GM21737 (cell line): ENCODE data around the gene GNAI2.
"Not testable (repeated sequence)": the region's sequence is repeated elsewhere in the genome, so short reads cannot be mapped to it uniquely, and the experiment has no call there.

Experiments
- ATAC-seq: cut with Tn5 transposase; IDR thresholded peaks from one replicate; pipeline ENCODE4 v1.9.1; 2021; ENCODE audit warnings: mild to moderate bottlenecking, moderate library complexity; ENCODE audit not compliant: unreplicated experiment

GNAI2 gene

DNA sequence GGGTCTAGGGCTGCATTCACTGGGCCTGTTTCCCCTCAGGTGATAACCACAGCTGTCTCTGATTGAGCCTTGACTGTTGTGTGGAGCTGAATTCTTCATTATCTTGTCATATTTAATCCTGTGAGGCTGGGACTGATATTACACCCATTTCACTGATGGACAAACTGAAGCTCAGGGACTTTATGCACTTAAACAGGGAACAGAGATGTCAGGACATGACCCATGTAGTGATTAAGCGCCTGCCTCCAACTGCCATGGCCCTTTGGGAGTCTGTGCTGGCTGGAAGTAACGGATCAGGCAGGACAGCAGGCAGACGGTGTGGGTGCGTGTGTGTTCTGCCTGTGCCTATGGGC, 7.5 kb downstream of the GNAI2 start:
- no peak for ATAC-seq

DNA sequence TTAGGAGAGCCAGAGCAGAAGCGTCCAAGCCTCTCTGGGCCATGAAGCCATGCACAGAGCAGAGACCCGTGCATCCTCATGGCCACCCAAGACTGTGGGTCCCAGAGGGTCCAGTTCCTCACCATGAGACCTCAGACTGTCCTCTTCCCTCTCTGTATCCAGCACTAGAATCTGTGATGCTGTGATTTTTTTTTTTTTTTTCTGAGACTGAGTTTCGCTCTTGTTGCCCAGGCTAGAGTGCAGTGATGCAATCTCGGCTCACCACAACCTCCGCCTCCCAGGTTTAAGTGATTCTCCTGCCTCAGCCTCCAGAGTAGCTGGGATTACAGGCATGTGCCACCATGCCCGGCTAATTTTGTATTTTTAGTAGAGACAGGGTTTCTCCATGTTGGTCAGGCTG, 8.8 kb downstream of the GNAI2 start:
- ATAC-seq = not testable (repeated sequence)

DNA sequence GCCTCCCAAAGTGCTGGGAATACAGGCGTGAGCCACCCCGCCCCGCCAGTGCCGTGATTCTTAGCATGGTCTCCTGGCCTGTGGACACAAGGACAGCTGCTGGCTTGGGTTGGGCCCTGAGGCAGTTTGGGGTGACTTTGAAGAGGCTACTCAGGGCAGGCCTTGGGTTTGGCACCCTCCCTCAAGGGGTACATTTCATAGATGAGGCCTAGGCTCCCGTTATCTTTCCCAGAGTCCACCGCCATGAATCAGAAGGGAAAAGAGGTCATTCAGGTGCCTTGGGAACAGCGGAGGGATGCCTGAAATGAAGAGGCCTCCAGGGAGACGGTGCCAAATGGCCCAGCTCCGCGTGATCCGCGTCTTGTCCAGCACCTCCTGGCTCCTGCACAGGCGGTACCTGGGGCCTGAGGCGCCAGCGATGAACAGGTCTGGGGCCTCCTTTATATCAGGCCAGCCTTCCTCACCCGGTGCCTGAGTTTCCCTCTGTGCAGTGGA, 9.3 kb downstream of the GNAI2 start:
- no peak for ATAC-seq

DNA sequence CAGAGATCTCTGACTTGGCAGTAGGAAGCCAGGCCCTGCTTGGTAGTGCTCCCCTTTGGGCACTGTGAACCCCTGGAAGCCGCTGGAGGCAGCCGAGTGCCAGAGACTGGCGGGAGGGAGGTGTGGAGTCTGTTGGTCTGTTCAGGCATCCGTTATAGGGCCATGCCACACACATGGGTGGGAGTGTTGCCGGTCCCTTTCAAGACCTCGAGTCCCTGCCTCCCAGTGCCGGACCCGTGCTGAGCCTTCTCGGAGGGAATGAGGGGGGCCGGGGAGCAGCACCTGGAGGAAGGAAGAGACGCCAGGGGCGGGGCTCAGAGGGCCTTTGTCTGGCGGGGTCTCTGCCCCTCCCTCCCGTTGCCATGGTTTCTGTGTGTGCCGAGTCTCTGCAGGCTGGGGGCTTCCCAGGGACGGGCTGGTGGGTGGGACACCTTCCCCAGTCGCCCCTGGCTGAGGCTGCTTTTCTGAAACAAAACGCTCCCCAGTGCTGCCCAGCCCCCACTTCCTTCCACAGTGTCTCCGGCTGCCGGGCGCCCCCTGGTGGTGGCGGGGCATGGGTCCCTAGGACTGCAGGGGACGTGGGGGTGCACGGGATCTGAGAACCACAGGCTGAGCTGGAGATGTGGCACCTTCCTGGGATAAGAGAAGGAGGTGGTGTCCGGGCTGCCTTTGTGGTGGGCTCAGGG, 10.0 kb downstream of the GNAI2 start:
- no peak for ATAC-seq

DNA sequence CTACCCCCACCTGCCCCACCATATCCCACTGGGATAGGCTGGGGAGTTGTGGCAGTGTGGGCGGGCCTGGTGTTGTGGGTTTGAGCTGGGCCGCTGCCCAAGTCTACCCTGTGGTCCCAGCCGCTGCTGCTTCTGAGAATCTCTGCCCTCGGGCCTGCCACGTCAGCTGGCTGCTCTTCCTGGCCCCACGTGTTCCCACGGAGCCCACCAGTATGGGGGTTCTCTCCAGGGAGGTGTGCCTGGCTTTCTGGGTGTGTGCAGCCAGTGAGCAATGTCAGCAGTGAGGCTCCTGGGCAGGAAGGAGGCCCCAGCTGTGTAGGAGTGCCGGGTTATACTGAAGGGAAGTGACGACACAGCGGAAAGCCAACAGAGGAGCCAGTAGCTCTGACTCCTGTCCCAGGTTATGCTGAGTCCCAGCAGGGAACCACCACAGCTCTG, 10.5 kb downstream of the GNAI2 start:
- no peak for ATAC-seq

- no peak for ATAC-seq
These were observed 12.4 kb downstream of the GNAI2 start for GRCh38 chr3:50248387-50248786.

GRCh38 chr3:50249457-50249856, 13.5 kb downstream of the GNAI2 start:
- no peak for ATAC-seq

GRCh38 chr3:50250514-50250913, 14.5 kb downstream of the GNAI2 start:
- ATAC-seq = no peak

DNA sequence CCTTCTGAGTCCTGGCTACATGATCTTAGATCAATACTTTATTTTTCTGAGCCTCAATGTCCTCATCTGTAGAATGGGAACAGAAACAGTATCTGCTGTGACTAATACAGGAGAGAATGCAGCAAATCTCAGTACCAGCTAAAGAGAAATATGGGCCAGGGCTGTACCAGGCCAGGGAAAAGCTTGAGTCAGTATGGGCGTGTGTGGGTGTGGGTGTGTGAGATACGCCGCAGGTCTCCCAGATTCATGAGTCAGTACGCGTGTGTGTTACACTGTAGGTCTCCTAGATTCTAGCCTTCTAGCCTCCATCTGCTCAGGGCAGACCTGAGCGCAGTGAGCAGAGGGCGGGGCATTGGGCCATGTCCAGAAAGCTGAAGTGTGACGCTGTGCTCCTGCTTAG, 15.2 kb downstream of the GNAI2 start:
- ATAC-seq = no peak

DNA sequence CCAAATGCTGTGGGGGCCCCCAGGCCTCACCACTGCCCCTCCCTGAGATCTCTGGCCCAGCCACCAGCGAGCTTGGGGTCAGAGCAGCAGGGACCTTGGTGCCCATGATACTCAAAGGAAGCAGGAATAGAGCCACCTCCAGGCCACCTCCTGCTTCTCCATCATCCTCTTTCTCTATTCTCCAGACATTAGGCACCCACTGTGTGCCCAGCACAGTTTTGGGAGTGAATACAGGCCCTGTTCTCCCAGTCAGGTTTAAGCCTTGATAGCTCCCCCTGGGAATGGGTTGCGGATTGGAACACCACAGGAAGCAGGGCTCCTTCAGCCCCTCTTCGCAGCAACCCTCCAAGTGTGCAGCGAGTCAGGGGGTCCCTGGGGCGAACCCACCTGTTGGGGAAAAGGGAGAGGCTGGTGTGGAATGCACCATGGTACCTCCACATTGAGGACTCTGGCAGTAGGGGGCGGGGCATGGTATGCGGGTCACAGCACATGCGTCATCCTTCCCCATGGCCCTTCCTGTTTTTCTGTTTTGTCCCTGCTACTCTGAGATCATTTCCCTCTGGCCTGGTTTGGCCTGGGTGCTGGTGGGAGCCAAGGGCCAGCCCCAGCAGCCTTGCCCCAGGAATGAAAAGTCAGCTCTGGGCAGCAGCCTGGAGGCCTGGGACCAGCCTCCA, 18.7 kb downstream of the GNAI2 start:
- no peak for ATAC-seq

- no peak for ATAC-seq
These were observed 19.2 kb downstream of the GNAI2 start for GRCh38 chr3:50255251-50255615.

- ATAC-seq = no peak
These were observed 21.2 kb downstream of the GNAI2 start for GRCh38 chr3:50256978-50257890.

- ATAC-seq = no peak
These were observed 22.2 kb downstream of the GNAI2 start for GRCh38 chr3:50258029-50258680.

- ATAC-seq = no peak
These were observed 23.0 kb downstream of the GNAI2 start for GRCh38 chr3:50258979-50259378.

DNA sequence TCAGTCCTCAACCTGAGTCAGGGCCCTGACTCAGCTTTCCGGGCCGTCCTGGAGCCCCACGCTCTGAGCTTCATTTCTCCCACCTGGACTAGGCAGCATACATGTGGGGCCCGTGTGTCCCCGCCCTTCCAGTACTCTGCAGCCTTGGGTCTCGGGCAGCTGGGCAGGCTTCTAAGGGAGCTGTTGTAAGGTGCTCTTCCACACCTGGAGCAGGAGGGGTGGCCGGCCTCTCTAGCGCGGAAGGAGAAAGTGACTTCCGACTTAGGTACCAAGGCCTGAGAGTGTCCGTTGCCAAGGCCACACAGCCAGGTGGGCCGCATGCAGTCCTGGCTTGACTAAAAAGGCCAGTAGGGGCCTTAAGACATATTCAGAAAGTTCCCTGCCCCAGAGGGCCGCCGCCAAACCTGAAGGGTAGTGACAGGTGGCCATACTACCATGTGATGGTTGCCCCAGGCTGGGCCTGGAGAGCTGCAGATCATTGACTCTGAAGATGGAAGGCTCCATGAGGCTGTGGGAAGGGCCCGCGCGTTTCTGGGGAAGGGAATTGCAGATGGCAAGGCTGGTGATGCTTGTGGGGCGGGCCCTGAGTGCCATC, 23.5 kb downstream of the GNAI2 start:
- ATAC-seq = no peak

DNA sequence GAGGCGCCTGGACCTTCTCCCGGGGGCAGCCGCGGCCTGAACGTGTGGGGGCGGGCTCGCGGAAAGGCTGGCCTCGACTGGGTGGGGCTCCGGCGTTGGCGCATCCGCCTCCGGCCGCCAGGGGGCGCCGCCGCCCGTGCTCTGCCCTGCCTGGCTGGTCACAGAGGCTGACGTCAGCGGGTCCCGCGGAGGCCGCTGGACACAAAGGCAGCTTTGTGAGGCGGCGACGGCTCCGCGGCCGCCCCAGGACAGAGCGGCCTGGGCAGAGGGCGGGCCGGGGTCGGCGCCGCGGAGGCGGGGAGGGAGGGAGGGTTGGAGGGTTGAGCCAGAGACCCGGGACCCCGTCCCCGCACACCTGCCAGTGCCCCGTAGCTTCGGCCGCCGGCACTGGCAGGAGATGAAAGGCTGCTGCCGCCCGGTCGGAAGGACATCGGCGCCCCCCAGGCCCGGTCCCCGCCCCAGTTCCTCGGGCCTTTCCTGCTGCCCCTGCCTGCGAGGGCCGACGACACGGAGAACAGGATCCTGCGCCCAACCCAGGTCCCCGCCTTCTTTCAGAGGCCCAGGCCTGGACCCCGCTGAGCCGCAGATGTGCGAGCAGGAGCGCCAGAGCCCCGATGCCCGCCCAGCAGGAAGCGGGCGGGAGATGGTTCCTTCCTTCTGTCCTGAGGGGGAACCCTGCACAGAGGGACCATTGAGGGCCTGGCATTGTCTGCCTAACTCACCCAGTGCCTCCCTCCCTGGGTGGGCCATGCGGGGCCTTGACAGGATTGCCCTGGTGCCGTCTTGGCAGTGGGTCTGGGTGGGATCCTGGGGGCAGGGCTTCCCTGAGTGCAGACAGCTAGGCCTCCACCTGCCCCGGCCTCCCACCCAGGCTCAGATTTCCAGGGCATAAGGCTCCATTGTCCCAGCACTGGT, 24.3 kb downstream of the GNAI2 start:
- peak; percentile 84 for ATAC-seq

DNA sequence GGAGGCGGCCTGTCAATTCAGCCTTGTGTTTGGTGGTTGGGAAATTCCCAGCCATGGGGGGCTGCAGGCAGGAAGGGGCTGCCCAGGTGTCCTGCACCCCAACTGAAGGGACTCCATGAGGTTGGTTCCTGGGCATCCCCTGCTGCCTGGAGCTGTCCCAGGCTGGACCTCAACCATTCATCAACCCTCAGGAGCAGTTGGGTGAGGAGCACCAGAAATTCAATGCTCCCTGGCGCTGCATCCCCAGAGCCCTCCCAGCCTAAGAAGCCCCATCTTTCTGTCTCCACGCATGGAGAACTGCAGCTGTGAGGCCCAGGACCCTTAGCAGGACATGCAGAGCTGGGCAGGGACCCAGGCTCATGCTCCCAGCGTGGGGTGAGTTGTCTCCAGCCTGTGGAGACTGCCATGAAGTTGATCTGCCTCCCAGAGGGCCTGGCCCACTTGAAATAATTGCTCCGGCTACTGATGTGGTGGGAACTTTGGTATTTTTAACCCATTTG, 25.0 kb downstream of the GNAI2 start:
- ATAC-seq = no peak

DNA sequence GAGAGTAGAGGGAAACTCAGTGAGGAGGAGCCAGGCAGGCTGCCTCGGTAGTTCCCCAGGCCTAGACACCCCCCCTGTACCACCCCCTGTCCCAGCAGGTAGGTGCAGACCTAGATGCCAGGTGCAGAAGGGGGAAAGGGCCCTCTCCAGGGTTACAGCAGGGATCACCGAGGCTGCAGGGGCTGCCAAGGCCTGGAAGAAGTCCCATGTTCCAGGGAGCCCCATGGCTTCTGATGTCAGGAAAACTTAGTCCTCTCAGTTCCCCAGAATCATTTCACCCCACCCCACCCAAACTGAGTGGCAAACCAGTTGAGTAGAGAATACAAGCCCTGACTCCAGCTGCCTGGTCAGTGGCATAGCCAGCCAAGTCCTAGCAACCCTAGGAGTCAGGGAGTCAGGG, 25.5 kb downstream of the GNAI2 start:
- no peak for ATAC-seq

GRCh38 chr3:50262200-50262599, 26.2 kb downstream of the GNAI2 start:
- ATAC-seq = not testable (repeated sequence)
